ENCODE results near the gene GPC5.

DNA sequence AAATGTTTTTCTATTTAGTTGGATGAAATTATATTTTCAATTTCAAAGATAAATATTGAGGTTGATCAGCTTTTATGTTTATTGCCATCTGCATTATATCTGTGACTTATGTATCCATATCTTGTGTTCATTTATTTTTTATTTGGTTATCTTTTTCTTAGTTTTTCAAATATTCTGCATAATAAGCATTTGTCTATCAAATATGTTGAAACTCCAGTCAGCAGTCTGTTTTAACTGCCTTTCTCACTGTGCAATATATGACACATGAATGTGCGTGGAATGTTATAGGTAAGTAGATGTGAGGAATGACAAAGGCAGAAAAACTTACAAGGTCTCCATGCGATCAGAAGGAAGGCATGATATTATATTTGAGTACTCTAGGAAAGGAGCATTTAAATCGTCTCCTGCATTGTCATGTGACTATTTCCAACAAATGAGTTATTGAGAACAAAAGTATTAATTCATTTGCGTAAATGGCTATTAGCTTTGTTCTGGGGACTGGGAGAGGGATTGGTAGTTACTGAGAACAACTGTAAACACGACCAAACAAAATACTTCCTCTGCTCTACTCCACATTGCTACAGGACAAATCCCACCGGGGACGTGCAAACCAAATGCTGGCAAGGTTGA lies 318.1 kb downstream of the GPC5 start:
- TF ChIP-seq, protein P1, sequence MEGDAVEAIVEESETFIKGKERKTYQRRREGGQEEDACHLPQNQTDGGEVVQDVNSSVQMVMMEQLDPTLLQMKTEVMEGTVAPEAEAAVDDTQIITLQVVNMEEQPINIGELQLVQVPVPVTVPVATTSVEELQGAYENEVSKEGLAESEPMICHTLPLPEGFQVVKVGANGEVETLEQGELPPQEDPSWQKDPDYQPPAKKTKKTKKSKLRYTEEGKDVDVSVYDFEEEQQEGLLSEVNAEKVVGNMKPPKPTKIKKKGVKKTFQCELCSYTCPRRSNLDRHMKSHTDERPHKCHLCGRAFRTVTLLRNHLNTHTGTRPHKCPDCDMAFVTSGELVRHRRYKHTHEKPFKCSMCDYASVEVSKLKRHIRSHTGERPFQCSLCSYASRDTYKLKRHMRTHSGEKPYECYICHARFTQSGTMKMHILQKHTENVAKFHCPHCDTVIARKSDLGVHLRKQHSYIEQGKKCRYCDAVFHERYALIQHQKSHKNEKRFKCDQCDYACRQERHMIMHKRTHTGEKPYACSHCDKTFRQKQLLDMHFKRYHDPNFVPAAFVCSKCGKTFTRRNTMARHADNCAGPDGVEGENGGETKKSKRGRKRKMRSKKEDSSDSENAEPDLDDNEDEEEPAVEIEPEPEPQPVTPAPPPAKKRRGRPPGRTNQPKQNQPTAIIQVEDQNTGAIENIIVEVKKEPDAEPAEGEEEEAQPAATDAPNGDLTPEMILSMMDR (IDR thresholded peaks at IDR 0.05 in 8 of 11, conservative IDR thresholded peaks at IDR 0.05 in 3 of 11), result no peak
- TF ChIP-seq POLR2A (IDR thresholded peaks at IDR 0.05) (no peak), POLR2AphosphoS5 (IDR thresholded peaks at IDR 0.05) (no peak)

All from spleen (tissue), 7 donors.